Measurements from ENCODE around the gene HLA-F.

The HLA-F gene

GRCh38 chr6:29723262-29723665, at the start of gene HLA-F:
Gene HLA-F, plus strand, starts transcription at chr6:29723434. Its CDS starts 30 bp downstream, at chr6:29723464.
- Mint-ChIP-seq H3K27me3 (no peaks in the 10 kb centered on the region), H3K36me3 (ENCODE audit: low read depth) (peaks cover 41% of the 10 kb centered on the region), H3K4me3 (peak within 1 kb of the TSS; percentile 92), H3K4me1 (peaks cover 52% of the 10 kb centered on the region), H3K9me3 (no peaks in the 10 kb centered on the region), H3K27ac (peak within 1 kb of the TSS; percentile 93)
- DNase-seq (no peak), ATAC-seq (peak; percentile 91)

GRCh38 chr6:29674008-29674407, 49.2 kb upstream of the HLA-F start:
- Mint-ChIP-seq H3K36me3 (ENCODE audit: low read depth) (no peaks in the 10 kb centered on the region), H3K4me3 (no peak overlapping the region), H3K27me3 (peaks cover 10% of the 10 kb centered on the region), H3K27ac (no peak overlapping the region), H3K9me3 (no peaks in the 10 kb centered on the region), H3K4me1 (no peaks in the 10 kb centered on the region)
- no peak for DNase-seq
- no peak for ATAC-seq

GRCh38 chr6:29675561-29675960, 47.7 kb upstream of the HLA-F start:
- Mint-ChIP-seq H3K4me1 (no peaks in the 10 kb centered on the region), H3K36me3 (ENCODE audit: low read depth) (no peaks in the 10 kb centered on the region), H3K9me3 (no peaks in the 10 kb centered on the region), H3K27ac (no peak overlapping the region), H3K4me3 (no peak overlapping the region), H3K27me3 (peaks cover 13% of the 10 kb centered on the region)
- no peak for ATAC-seq
- DNase-seq: no peak

- no peak overlapping the region for H3K4me3 Mint-ChIP-seq
- H3K27ac Mint-ChIP-seq: no peak overlapping the region
- H3K4me1 Mint-ChIP-seq: no peaks in the 10 kb centered on the region
- ATAC-seq (no peak), DNase-seq (no peak)
- peaks cover 10% of the 10 kb centered on the region for H3K27me3 Mint-ChIP-seq
- no peaks in the 10 kb centered on the region for H3K36me3 Mint-ChIP-seq (ENCODE audit: low read depth)
- no peaks in the 10 kb centered on the region for H3K9me3 Mint-ChIP-seq
Observed at GRCh38 chr6:29676981-29677601, 46.1 kb upstream of the HLA-F start.

GRCh38 chr6:29678114-29678513, 45.1 kb upstream of the HLA-F start:
- DNase-seq: no peak
- H3K36me3 Mint-ChIP-seq (ENCODE audit: low read depth): no peaks in the 10 kb centered on the region
- ATAC-seq: no peak
- H3K27ac Mint-ChIP-seq: no peak overlapping the region
- H3K27me3 Mint-ChIP-seq: peaks cover 9% of the 10 kb centered on the region
- no peaks in the 10 kb centered on the region for H3K9me3 Mint-ChIP-seq
- no peaks in the 10 kb centered on the region for H3K4me1 Mint-ChIP-seq
- no peak overlapping the region for H3K4me3 Mint-ChIP-seq

GRCh38 chr6:29679962-29680361, 43.3 kb upstream of the HLA-F start:
- DNase-seq (no peak), ATAC-seq (no peak)
- Mint-ChIP-seq H3K27me3 (peaks cover 11% of the 10 kb centered on the region), H3K36me3 (ENCODE audit: low read depth) (no peaks in the 10 kb centered on the region), H3K9me3 (no peaks in the 10 kb centered on the region), H3K27ac (no peak overlapping the region), H3K4me1 (no peaks in the 10 kb centered on the region), H3K4me3 (no peak overlapping the region)

- DNase-seq (no peak), ATAC-seq (no peak)
- Mint-ChIP-seq H3K4me1 (no peaks in the 10 kb centered on the region), H3K36me3 (ENCODE audit: low read depth) (no peaks in the 10 kb centered on the region), H3K9me3 (no peaks in the 10 kb centered on the region), H3K27me3 (peaks cover 11% of the 10 kb centered on the region), H3K27ac (no peak overlapping the region), H3K4me3 (no peak overlapping the region)
Observed at GRCh38 chr6:29680416-29680815, 42.8 kb upstream of the HLA-F start.

GRCh38 chr6:29680904-29681303, 42.3 kb upstream of the HLA-F start, which contains the start of gene ZFP57:
Gene ZFP57, minus strand, starts transcription at chr6:29681152. Its CDS starts 4,149 bp downstream, at chr6:29677003.
- H3K36me3 Mint-ChIP-seq (ENCODE audit: low read depth): no peaks in the 10 kb centered on the region
- no peak within 1 kb of the TSS for H3K27ac Mint-ChIP-seq
- DNase-seq: no peak
- H3K27me3 Mint-ChIP-seq: peaks cover 11% of the 10 kb centered on the region
- no peak within 1 kb of the TSS for H3K4me3 Mint-ChIP-seq
- ATAC-seq: no peak
- H3K4me1 Mint-ChIP-seq: no peaks in the 10 kb centered on the region
- H3K9me3 Mint-ChIP-seq: no peaks in the 10 kb centered on the region

- no peaks in the 10 kb centered on the region for H3K36me3 Mint-ChIP-seq (ENCODE audit: low read depth)
- no peak overlapping the region for H3K27ac Mint-ChIP-seq
- no peaks in the 10 kb centered on the region for H3K9me3 Mint-ChIP-seq
- H3K4me3 Mint-ChIP-seq: no peak overlapping the region
- H3K4me1 Mint-ChIP-seq: no peaks in the 10 kb centered on the region
- no peak for DNase-seq
- no peak for ATAC-seq
- H3K27me3 Mint-ChIP-seq: peaks cover 11% of the 10 kb centered on the region
Observed at GRCh38 chr6:29681811-29682210, 41.4 kb upstream of the HLA-F start.

- ATAC-seq (no peak), DNase-seq (no peak)
- H3K27ac Mint-ChIP-seq: no peak overlapping the region
- no peaks in the 10 kb centered on the region for H3K36me3 Mint-ChIP-seq (ENCODE audit: low read depth)
- no peaks in the 10 kb centered on the region for H3K9me3 Mint-ChIP-seq
- no peaks in the 10 kb centered on the region for H3K4me1 Mint-ChIP-seq
- peaks cover 6% of the 10 kb centered on the region for H3K27me3 Mint-ChIP-seq
- no peak overlapping the region for H3K4me3 Mint-ChIP-seq
Observed at GRCh38 chr6:29685718-29686326, 37.4 kb upstream of the HLA-F start.

- Mint-ChIP-seq H3K4me3 (no peak overlapping the region), H3K27ac (no peak overlapping the region), H3K27me3 (peaks cover 5% of the 10 kb centered on the region), H3K36me3 (ENCODE audit: low read depth) (peaks cover 3% of the 10 kb centered on the region), H3K4me1 (peaks cover 1% of the 10 kb centered on the region), H3K9me3 (peaks cover 5% of the 10 kb centered on the region)
- ATAC-seq: peak; percentile 82
- no peak for DNase-seq
Observed at GRCh38 chr6:29694637-29695036, 28.6 kb upstream of the HLA-F start.

- peaks cover 11% of the 10 kb centered on the region for H3K27me3 Mint-ChIP-seq
- ATAC-seq (no peak), DNase-seq (no peak)
- peaks cover 1% of the 10 kb centered on the region for H3K4me1 Mint-ChIP-seq
- H3K4me3 Mint-ChIP-seq: no peak overlapping the region
- peaks cover 5% of the 10 kb centered on the region for H3K9me3 Mint-ChIP-seq
- H3K36me3 Mint-ChIP-seq (ENCODE audit: low read depth): peaks cover 3% of the 10 kb centered on the region
- H3K27ac Mint-ChIP-seq: no peak overlapping the region
Observed at GRCh38 chr6:29696147-29697125, 26.8 kb upstream of the HLA-F start.

GRCh38 chr6:29702519-29703103, 20.6 kb upstream of the HLA-F start:
- Mint-ChIP-seq H3K36me3 (ENCODE audit: low read depth) (no peaks in the 10 kb centered on the region), H3K9me3 (no peaks in the 10 kb centered on the region), H3K27me3 (peaks cover 18% of the 10 kb centered on the region), H3K4me3 (no peak overlapping the region), H3K4me1 (peaks cover 18% of the 10 kb centered on the region), H3K27ac (no peak overlapping the region)
- ATAC-seq (peak; percentile 89), DNase-seq (peak; percentile 91)

GRCh38 chr6:29705389-29706231, 17.6 kb upstream of the HLA-F start:
- Mint-ChIP-seq H3K4me3 (no peak overlapping the region), H3K27me3 (peaks cover 17% of the 10 kb centered on the region), H3K27ac (no peak overlapping the region), H3K4me1 (peaks cover 47% of the 10 kb centered on the region), H3K36me3 (ENCODE audit: low read depth) (no peaks in the 10 kb centered on the region), H3K9me3 (no peaks in the 10 kb centered on the region)
- DNase-seq (no peak), ATAC-seq (no peak)
